Fibroblast of skin of right quadriceps (primary cell): ENCODE data around the gene KLRC3.
"Not testable (repeated sequence)": the region's sequence is repeated elsewhere in the genome, so short reads cannot be mapped to it uniquely, and the experiment has no call there.

Source experiments
- DNase-seq: peaks from one replicate; pipeline ENCODE4 v3.0.0-alpha.2; 2013

The KLRC3 gene

DNA sequence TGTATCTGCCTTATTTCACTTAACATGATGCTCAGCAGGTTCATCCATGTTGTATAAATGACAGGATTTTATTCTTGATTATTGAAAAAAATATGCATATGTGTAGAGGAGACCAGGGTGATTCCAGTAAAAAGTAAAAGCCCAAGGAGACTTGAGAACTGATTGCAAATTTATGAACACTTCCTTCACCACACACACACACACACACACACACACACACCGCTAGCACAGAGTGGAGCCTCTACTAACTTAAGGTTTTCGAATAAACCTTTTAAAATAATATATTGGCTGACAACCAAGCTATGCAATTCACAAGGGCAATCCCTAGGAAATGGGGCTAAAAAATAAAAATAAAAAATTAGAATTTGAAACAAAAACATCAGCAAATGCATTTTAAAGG, 22.2 kb downstream of the KLRC3 start:
- no peak for DNase-seq

- no peak for DNase-seq
Measured at GRCh38 chr12:10397296-10397695, 23.1 kb downstream of the KLRC3 start.

DNA sequence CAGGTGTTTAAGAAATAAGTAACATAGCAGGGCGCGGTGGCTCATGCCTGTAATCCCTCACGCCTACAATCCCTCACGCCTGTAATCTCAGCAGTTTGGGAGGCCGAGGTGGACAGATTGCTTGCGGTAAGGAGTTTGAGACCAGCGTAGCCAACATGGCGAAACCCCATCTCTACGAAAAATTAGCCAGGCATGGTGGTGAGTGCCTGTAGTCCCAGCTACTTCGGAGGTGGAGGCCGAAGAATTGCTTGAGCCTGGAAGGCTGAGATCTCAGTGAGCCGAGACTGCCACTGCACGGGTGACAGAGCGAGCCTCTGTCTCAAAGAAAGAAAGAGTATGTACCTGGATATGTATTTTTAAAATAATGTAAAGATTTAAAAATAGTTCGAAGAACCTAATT, 24.2 kb downstream of the KLRC3 start:
- not testable (repeated sequence) for DNase-seq

- DNase-seq: peak; percentile 46
Measured at GRCh38 chr12:10395390-10395998, 24.9 kb downstream of the KLRC3 start.

GRCh38 chr12:10394531-10395152, 25.8 kb downstream of the KLRC3 start:
- not testable (repeated sequence) for DNase-seq

DNA sequence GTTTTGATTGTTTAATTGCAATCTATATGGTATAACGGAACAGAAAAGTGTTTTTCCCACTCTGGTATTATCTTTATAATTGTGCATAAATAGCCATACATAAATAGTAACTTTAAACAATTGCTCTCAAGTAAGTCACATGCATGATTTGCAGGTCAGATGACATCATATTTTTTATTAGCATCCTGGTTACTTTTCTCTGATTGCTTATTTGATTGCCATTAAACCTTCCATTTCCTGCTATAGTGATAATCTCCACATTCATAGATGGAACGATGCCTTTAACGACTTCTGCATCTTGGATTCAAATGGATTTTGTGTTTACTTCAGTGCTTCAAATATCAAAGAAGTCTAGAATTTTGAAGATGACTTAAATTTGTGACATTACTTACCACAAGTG, 27.1 kb downstream of the KLRC3 start:
- no peak for DNase-seq

DNA sequence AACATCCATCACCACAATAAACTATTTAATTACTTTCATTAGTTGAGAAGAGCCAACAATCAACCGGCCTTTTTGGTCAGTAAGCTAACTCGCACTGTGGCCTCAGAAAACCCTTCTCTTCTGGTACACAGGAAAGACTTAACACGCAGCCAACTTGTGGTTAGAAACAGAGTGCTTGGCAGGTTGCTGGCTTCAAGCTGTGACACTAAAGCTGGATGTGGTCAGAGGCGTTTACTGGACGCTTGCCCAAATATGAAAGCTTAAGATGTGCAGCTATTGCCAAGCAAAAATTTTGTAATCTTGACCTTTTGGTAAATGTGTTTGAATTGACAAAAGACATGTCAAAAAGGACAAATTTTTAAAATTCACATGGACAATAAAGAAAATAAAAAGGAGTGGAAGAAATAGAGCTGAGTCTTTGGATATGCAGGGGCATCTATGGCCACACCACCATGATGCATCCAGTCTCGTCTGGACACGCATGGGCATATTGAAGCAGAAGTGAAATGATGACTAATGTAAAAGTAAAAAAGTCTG, 27.9 kb downstream of the KLRC3 start:
- peak; percentile 75 for DNase-seq

DNA sequence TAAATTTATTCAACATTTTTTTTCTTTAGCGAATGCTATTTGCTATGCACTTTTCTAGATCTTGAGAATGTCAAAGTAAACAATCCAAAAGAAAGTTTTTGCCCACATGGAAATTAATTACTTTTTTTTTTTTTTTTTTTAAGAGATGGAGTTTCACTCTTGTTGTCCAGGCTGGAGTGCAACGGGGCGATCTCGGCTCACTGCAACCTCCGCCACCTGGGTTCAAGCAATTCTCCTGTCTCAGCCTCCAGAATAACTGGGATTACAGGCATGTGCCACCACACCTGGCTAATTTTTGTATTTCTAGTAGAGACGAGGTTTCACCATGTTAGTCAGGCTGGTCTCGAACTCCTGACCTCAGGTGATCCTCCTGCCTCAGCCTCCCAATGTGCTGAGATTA, 29.4 kb downstream of the KLRC3 start:
- DNase-seq: not testable (repeated sequence)

DNA sequence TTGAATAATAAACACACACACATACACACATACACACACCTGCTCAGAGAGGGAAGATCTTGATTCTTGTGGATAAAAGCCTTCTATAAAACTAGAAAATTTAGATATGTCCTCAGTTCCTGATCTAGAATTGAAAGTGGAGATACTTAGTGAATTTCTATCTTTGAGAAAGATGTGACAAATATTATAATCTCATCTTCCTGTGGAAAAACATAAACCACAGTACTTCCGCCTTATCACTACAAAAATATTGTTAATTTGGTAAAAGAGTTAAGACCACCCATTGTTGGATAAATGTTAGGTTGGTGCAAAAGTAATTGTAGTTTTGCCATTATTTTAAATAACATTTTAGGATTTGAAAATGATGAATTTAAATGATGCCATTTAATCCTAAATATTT, 30.5 kb downstream of the KLRC3 start, which contains the start of gene KLRK1:
Gene KLRK1 (minus strand): TSS at position 138 of the 400 bp plus-strand sequence. CDS start 1,231 bp downstream, outside the sequence.
- DNase-seq: no peak

- no peak for DNase-seq
Measured at GRCh38 chr12:10388624-10389413, 31.6 kb downstream of the KLRC3 start.

GRCh38 chr12:10387498-10387897, 32.9 kb downstream of the KLRC3 start:
- not testable (repeated sequence) for DNase-seq

DNA sequence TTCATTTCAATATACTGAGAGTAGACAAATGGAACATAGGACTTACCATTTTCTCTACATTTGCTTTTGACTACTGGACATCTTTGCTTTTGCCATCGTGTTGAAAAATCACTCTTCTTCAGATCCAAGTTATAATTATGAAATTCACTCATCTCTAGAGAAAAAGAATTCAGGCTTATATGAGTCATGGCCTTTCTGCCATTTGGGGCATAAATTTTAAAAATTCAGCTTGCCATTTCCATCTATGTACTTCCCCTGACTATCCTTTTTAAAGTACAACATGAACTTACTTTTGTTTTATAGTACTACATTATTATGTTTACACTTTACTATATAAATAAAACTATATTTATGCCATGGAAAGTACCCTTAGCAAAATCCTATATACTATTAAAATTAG, 33.5 kb downstream of the KLRC3 start:
- DNase-seq: no peak

DNA sequence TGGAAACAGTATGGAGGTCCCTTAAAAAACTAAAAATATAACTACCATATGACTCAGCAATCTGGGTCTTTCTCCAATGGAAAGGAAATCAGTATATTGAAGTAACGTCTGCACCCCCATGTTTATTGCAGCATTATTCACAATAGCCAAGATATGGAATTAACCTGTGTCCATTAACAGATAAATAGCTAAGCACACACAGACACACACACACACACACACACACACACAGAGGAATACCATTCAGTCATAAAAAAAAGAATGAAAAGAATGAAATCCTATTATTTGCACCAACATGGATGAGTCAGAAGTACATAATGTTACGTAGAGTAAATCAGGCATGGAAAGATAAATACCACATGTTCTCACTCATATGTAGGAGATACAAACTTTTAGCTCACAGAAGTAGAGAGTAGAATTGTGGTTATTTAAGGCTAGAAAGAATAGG, 35.2 kb downstream of the KLRC3 start:
- DNase-seq: peak; percentile 89

- no peak for DNase-seq
Measured at GRCh38 chr12:10384191-10384590, 36.2 kb downstream of the KLRC3 start.

GRCh38 chr12:10381928-10382628, 38.3 kb downstream of the KLRC3 start:
- DNase-seq: no peak

- DNase-seq: not testable (repeated sequence)
Measured at GRCh38 chr12:10378737-10379136, 41.7 kb downstream of the KLRC3 start.

DNA sequence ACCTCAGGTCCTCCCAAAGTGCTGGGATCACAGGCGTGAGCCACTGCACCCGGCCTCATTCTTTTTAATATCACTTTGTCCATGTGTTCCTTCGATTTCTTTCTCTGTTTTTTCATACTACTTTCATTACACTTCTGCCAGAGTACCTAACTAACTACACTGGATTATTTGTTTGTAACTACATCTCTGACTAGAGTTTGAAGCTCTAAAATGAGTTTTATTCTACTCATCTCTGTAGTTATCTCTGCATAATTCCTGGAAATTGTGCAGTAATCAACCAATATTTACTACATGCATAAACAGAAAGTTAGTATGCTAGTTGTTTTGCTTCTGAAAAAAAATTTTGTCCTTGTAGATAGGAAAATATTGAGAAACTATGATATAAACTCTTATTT, 45.8 kb downstream of the KLRC3 start:
- DNase-seq: no peak

GRCh38 chr12:10372559-10372958, 47.8 kb downstream of the KLRC3 start:
- DNase-seq: no peak

- not testable (repeated sequence) for DNase-seq
Measured at GRCh38 chr12:10371893-10372535, 48.4 kb downstream of the KLRC3 start.

- DNase-seq: no peak
Measured at GRCh38 chr12:10369557-10370415, 50.6 kb downstream of the KLRC3 start.
